DOHH2 (cell line): ENCODE data around the gene VPS41.

Experiments
- H3F3A ChIP-seq: fragments of 200-600 bp; sonication (generic), shearing (Covaris generic); 2 replicates; pipeline ENCODE4 v1.6.0; 2016; ENCODE audit warnings: antibody characterized with exemption, mild to moderate bottlenecking; ENCODE audit not compliant: control insufficient read depth, insufficient read depth
- H3K27ac ChIP-seq: fragments of 200-600 bp; sonication (generic); 2 replicates; pipeline ENCODE4 v1.5.1; 2014; ENCODE audit warnings: low read depth, mild to moderate bottlenecking, low read length, moderate library complexity
- H3K27me3 ChIP-seq: fragments of 200-600 bp; sonication (generic); 2 replicates; pipeline ENCODE4 v1.6.1; 2014; ENCODE audit warnings: mild to moderate bottlenecking, low read length, mixed read lengths; ENCODE audit not compliant: control insufficient read depth
- H3K36me3 ChIP-seq: fragments of 200-600 bp; sonication (generic); 2 replicates; pipeline ENCODE4 v1.6.1; 2014; ENCODE audit warnings: mild to moderate bottlenecking, low read length, moderate library complexity, mixed read lengths; ENCODE audit not compliant: control insufficient read depth
- H3K4me1 ChIP-seq: fragments of 200-600 bp; sonication (generic); 2 replicates; pipeline ENCODE4 v1.6.1; 2014; ENCODE audit warnings: mild to moderate bottlenecking, low read length, mixed read lengths; ENCODE audit not compliant: control insufficient read depth
- H3K4me2 ChIP-seq: fragments of 200-600 bp; sonication (generic); 2 replicates; pipeline ENCODE4 v1.6.0; 2014; ENCODE audit warnings: mild to moderate bottlenecking, low read length, moderate library complexity
- H3K4me3 ChIP-seq: fragments of 200-600 bp; sonication (generic); 2 replicates; pipeline ENCODE4 v1.5.1; 2014; ENCODE audit warnings: mild to moderate bottlenecking, low read length, mixed read lengths
- H3K79me2 ChIP-seq: fragments of 200-600 bp; sonication (generic); 2 replicates; pipeline ENCODE4 v1.6.1; 2014; ENCODE audit warnings: mild to moderate bottlenecking, low read length, mixed read lengths; ENCODE audit not compliant: control insufficient read depth
- H3K9me2 ChIP-seq: fragments of 200-600 bp; sonication (generic); replicated peaks from 2 replicates; pipeline ENCODE4 v1.6.1; 2014; ENCODE audit warnings: mild to moderate bottlenecking, low read length, mixed read lengths; ENCODE audit not compliant: control insufficient read depth
- H3K9me3 ChIP-seq: fragments of 200-600 bp; sonication (generic); 2 replicates; pipeline ENCODE4 v1.6.1; 2014; ENCODE audit warnings: antibody characterized with exemption, low read length, mixed read lengths; ENCODE audit not compliant: control insufficient read depth, insufficient read depth
- H4K20me1 ChIP-seq: fragments of 200-600 bp; sonication (generic); 2 replicates; pipeline ENCODE4 v1.6.0; 2014; ENCODE audit warnings: low read depth, mild to moderate bottlenecking, antibody characterized with exemption, low read length, moderate library complexity; ENCODE audit not compliant: control insufficient read depth, insufficient read depth
- EZH2phosphoT487 ChIP-seq: fragments of 200-600 bp; sonication (generic); IDR thresholded peaks from 2 replicates; pipeline ENCODE4 v1.6.1; 2017; ENCODE audit warnings: borderline replicate concordance, mild to moderate bottlenecking, antibody characterized with exemption, low read length, moderate library complexity, mixed read lengths
- TF ChIP-seq, protein P1 (sequence below): fragments of 200-600 bp; sonication (generic); IDR thresholded peaks from one replicate; pipeline ENCODE4 v1.5.1; 2014; ENCODE audit warnings: antibody characterized with exemption, mild to moderate bottlenecking, low read depth, low read length; ENCODE audit not compliant: poor library complexity, severe bottlenecking

The VPS41 gene

DNA sequence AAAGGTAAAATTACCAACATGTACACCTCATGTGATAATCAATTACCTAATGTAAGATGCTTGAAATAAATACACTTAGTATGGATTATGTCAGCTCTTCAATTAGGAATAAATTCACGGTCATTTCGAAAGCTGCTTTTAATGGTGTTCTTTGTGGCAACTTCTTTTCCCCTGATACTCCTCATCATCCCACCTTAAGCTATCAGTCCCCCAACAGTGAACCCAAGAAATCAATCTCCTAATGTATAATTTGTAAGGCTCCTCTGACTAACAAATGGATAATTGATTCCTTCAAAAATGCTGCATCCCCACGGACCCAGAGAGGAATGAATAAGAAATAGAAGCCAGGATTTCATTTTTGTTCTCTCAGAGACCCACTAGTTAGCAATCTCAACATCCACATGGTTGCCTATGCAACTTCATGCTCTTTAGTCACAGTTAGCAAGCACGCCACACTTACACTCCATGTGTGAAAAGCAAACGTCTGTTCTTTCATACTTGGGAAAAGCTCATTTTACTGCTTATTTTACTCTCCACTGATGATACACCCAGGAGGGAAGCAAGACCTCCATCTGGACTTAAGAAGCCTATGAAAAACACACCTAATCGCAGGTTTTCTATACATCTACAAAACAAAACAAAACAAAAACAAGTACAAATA, 70.1 kb downstream of the VPS41 start:
- 0 out of 2 replicates have a peak, but pooled peaks cover 2% of the 10 kb centered on the region for H3K79me2 ChIP-seq

GRCh38 chr7:38834357-38834756, 74.6 kb downstream of the VPS41 start:
- Histone ChIP-seq H3K27ac (no peak overlapping the region), H3K9me3 (no peaks in the 10 kb centered on the region), H4K20me1 (no peaks in the 10 kb centered on the region), H3K36me3 (0 out of 2 replicates have a peak, but pooled peaks cover 4% of the 10 kb centered on the region), H3K27me3 (no peaks in the 10 kb centered on the region), H3K79me2 (no peaks in the 10 kb centered on the region), H3K4me3 (no peak overlapping the region), H3F3A (no peaks in the 10 kb centered on the region), H3K4me2 (no peak overlapping the region), H3K9me2 (no peaks in the 10 kb centered on the region; the same call in 1 of the 2 replicates), H3K4me1 (0 out of 2 replicates have a peak, but pooled peaks cover 3% of the 10 kb centered on the region)
- TF ChIP-seq, protein P1, sequence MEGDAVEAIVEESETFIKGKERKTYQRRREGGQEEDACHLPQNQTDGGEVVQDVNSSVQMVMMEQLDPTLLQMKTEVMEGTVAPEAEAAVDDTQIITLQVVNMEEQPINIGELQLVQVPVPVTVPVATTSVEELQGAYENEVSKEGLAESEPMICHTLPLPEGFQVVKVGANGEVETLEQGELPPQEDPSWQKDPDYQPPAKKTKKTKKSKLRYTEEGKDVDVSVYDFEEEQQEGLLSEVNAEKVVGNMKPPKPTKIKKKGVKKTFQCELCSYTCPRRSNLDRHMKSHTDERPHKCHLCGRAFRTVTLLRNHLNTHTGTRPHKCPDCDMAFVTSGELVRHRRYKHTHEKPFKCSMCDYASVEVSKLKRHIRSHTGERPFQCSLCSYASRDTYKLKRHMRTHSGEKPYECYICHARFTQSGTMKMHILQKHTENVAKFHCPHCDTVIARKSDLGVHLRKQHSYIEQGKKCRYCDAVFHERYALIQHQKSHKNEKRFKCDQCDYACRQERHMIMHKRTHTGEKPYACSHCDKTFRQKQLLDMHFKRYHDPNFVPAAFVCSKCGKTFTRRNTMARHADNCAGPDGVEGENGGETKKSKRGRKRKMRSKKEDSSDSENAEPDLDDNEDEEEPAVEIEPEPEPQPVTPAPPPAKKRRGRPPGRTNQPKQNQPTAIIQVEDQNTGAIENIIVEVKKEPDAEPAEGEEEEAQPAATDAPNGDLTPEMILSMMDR: no peak
- TF ChIP-seq EZH2phosphoT487: no peak

More for the DNA sequence above, 70.1 kb downstream of the VPS41 start:
- 0 out of 2 replicates have a peak, but pooled peaks cover 4% of the 10 kb centered on the region for H3K36me3 ChIP-seq
- no peaks in the 10 kb centered on the region for H3K9me3 ChIP-seq
- 0 out of 2 replicates have a peak, but pooled peaks cover 3% of the 10 kb centered on the region for H3K4me1 ChIP-seq
- H3K4me3 ChIP-seq: no peak overlapping the region
- H3F3A ChIP-seq: no peaks in the 10 kb centered on the region
- H3K9me2 ChIP-seq: no peaks in the 10 kb centered on the region; the same call in 1 of the 2 replicates
- no peak overlapping the region for H3K27ac ChIP-seq
- no peaks in the 10 kb centered on the region for H3K27me3 ChIP-seq
- H3K4me2 ChIP-seq: no peak overlapping the region
- no peaks in the 10 kb centered on the region for H4K20me1 ChIP-seq
- TF ChIP-seq EZH2phosphoT487: no peak
- TF ChIP-seq, protein P1: no peak

DNA sequence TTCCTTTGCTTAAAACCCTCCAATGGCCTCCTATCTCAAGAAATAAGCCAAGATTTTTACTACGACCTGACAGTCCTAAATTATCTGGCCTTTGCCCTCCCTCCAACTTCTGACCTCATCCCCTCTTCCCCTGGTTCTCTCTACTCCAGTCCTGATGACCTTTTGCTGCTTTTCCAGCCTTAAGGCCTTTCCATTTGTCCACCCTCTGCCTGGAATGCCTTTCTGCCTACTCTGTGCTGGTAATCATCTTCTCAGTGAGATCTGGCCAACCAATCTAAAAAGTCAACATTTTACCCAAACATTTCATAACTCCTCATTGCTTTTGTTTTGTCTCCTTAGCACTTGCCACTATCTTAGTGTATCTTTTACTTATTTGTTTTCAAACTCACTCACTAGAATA, 75.7 kb downstream of the VPS41 start:
- H4K20me1 ChIP-seq: no peaks in the 10 kb centered on the region
- no peak overlapping the region for H3K27ac ChIP-seq
- peaks cover 4% of the 10 kb centered on the region; the same call in 1 of the 2 replicates for H3K36me3 ChIP-seq
- H3K4me2 ChIP-seq: no peak overlapping the region
- H3K9me2 ChIP-seq: no peaks in the 10 kb centered on the region; the same call in 1 of the 2 replicates
- H3F3A ChIP-seq: no peaks in the 10 kb centered on the region
- 0 out of 2 replicates have a peak, but pooled peaks cover 3% of the 10 kb centered on the region for H3K4me1 ChIP-seq
- no peaks in the 10 kb centered on the region for H3K79me2 ChIP-seq
- H3K4me3 ChIP-seq: no peak overlapping the region
- TF ChIP-seq, protein P1: no peak
- TF ChIP-seq EZH2phosphoT487: no peak
- no peaks in the 10 kb centered on the region for H3K27me3 ChIP-seq
- H3K9me3 ChIP-seq: no peaks in the 10 kb centered on the region
